Calu3 (cell line): ENCODE data around the gene POLD3. TPM values are rescaled to one million over a fixed set of nuclear protein-coding genes. Genes with fewer than 3 reads are reported as not detected.

Source experiments
- BruUV-seq: library from RNA; stranded (reverse); fragments of 400-500 nt; replicated peaks from 2 replicates; lab custom pipeline; 2021; lab: Mats Ljungman, UMichigan
- CTCF ChIA-PET: fragments of 300-600 bp; sonication (Branson Sonifier 250); formaldehyde crosslinking; loops from one replicate; lab custom pipeline; 2022; ENCODE audit warnings: antibody characterized with exemption; lab: Charles Lee
- DNase-seq: peaks from one replicate; pipeline ENCODE4 v3.0.0; 2022
- H3K27ac Mint-ChIP-seq: one replicate; pipeline ENCODE4 v1.8.0; 2022; ENCODE audit warnings: mixed read lengths; ENCODE audit not compliant: unreplicated experiment
- H3K27me3 Mint-ChIP-seq: one replicate; pipeline ENCODE4 v1.8.0; 2022; ENCODE audit warnings: mixed read lengths; ENCODE audit not compliant: unreplicated experiment
- H3K36me3 Mint-ChIP-seq: one replicate; pipeline ENCODE4 v1.8.0; 2022; ENCODE audit warnings: mild to moderate bottlenecking, moderate library complexity, mixed read lengths; ENCODE audit not compliant: insufficient read depth, unreplicated experiment
- H3K4me1 Mint-ChIP-seq: one replicate; pipeline ENCODE4 v1.8.0; 2022; ENCODE audit warnings: mild to moderate bottlenecking, low read depth, mixed read lengths; ENCODE audit not compliant: unreplicated experiment
- H3K4me3 Mint-ChIP-seq: one replicate; pipeline ENCODE4 v1.8.0; 2022; ENCODE audit warnings: mild to moderate bottlenecking, low read depth, moderate library complexity, mixed read lengths; ENCODE audit not compliant: unreplicated experiment
- H3K9me3 Mint-ChIP-seq: one replicate; pipeline ENCODE4 v1.8.0; 2022; ENCODE audit warnings: low read depth, mixed read lengths; ENCODE audit not compliant: unreplicated experiment
- intact Hi-C: fragments of 100-400 bp; cut with micrococcal nuclease; formaldehyde crosslinking; loops from one replicate; pipeline ENCODE4 v1.10.0; 2022; ENCODE audit not compliant: unreplicated experiment
- total RNA-seq: library from RNA; stranded (reverse); gene quantifications from 2 replicates; pipeline ENCODE4 v1.2.3, GENCODE V29; 2022
- TF ChIP-seq, protein P1 (sequence below): fragments of 200-600 bp; IDR thresholded peaks from one replicate; pipeline ENCODE4 v1.8.0; 2022; ENCODE audit warnings: antibody characterized with exemption; ENCODE audit not compliant: unreplicated experiment

POLD3 gene
- total RNA-seq, 1 experiment from 2014 or later = 25.1 TPM

DNA sequence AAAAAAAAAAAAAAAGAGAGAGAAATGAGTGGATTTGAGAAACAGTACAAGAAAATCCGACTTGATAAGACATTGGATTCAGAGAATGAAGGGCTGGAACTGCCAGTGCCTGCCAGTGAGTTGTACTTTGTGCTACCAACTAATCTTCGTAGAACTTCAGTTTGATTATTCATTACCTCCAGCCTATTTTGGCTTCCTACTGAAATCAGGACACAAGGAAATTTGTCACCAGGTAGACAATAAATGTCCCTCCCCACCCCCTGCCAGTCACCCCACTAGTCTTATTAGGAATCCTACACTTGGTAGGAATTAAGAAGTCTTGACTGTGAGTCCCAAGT, 21.4 kb upstream of the POLD3 start:
- CTCF ChIA-PET = interaction anchor here (0.9 to 4.5 kb wide), 8 partner anchors 22 to 122 kb away, joined by 3 to 64 read pairs (median 9); partner anchors contain the start of gene LIPT2

DNA sequence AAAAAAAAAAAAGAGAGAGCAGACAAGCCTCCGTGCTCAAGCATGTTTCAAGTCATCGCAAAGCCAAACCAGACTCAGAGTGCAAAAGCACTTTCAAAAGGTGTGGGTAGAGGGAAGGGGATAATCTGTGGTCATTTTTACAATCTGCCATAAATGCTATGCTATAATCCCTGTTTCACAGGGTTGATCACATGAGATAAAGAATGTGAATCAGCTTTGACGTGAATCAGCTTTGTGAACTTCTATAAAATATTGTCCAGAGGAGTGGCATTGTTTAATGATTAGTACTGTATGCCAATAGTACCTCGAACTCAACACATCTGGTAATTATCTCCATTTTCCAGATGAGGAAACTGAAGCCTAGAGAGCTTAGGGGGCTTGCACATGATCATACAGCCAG, 20.0 kb upstream of the POLD3 start:
- Mint-ChIP-seq H3K27me3 (no peaks in the 10 kb centered on the region), H3K4me1 (peaks cover 19% of the 10 kb centered on the region), H3K9me3 (no peaks in the 10 kb centered on the region), H3K36me3 (no peaks in the 10 kb centered on the region), H3K4me3 (no peak overlapping the region), H3K27ac (no peak overlapping the region)
- no peak for DNase-seq
- CTCF ChIA-PET = interaction anchor here (2.1 to 4.5 kb wide), 3 partner anchors 79 to 123 kb away, joined by 17 to 64 read pairs (median 20); partner anchors contain the start of gene LIPT2
- BruUV-seq = no TSS peak
- intact Hi-C loops = loop anchor here (10.0 kb wide), 1 partner anchor 318 kb away; no protein-coding TSS in a partner anchor
- TF ChIP-seq, protein P1, sequence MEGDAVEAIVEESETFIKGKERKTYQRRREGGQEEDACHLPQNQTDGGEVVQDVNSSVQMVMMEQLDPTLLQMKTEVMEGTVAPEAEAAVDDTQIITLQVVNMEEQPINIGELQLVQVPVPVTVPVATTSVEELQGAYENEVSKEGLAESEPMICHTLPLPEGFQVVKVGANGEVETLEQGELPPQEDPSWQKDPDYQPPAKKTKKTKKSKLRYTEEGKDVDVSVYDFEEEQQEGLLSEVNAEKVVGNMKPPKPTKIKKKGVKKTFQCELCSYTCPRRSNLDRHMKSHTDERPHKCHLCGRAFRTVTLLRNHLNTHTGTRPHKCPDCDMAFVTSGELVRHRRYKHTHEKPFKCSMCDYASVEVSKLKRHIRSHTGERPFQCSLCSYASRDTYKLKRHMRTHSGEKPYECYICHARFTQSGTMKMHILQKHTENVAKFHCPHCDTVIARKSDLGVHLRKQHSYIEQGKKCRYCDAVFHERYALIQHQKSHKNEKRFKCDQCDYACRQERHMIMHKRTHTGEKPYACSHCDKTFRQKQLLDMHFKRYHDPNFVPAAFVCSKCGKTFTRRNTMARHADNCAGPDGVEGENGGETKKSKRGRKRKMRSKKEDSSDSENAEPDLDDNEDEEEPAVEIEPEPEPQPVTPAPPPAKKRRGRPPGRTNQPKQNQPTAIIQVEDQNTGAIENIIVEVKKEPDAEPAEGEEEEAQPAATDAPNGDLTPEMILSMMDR = no peak

More for the DNA sequence above, 21.4 kb upstream of the POLD3 start:
- Mint-ChIP-seq H3K4me3 (no peak overlapping the region), H3K4me1 (peaks cover 24% of the 10 kb centered on the region), H3K36me3 (no peaks in the 10 kb centered on the region), H3K27ac (no peak overlapping the region), H3K9me3 (no peaks in the 10 kb centered on the region), H3K27me3 (no peaks in the 10 kb centered on the region)
- intact Hi-C loops = loop anchor here (10.0 kb wide), 1 partner anchor 316 kb away; no protein-coding TSS in a partner anchor
- BruUV-seq = no TSS peak
- DNase-seq = no peak
- TF ChIP-seq, protein P1 = no peak

DNA sequence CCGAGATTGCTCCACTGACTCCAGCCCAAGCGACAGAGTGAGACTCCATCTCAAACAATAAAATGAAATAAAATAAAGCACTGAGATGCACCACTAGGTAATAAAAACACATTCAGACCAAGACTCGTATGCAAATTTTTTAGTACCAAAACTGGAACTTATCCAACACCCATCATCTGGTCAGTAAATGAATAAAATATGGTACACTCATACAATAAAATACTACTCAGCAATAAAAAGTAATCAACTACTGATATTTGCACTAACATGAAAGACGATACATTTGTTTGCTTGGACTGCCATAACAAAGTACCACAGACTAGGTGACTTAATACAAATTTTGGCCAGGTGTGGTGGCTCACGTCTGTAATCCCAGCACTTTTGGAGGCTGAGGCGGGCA, 17.8 kb upstream of the POLD3 start:
- Mint-ChIP-seq H3K27me3 (no peaks in the 10 kb centered on the region), H3K9me3 (no peaks in the 10 kb centered on the region), H3K4me3 (no peak overlapping the region), H3K4me1 (peaks cover 8% of the 10 kb centered on the region), H3K27ac (no peak overlapping the region), H3K36me3 (no peaks in the 10 kb centered on the region)
- TF ChIP-seq, protein P1 = no peak
- intact Hi-C loops = loop anchor here (10.0 kb wide), 1 partner anchor 320 kb away; no protein-coding TSS in a partner anchor
- BruUV-seq = no TSS peak
- no peak for DNase-seq
- CTCF ChIA-PET = no interaction called here

DNA sequence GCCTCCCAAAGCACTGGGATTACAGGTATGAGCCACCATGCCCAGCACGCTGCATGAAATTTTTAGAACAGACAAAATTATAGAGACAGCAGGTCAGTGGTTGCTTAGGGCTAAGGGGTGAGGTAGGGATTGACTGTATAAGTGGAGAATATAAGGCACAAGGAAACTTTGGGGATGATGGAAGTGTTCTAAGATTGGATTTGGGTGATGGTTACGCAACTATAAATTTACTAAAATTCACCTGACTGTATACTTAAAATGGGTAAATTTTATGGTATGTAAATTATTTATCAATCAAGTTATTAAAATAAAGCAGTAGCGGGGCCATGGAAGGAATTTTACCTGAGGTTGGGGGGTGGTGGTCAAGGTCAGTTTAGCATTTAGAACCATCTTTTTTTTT, 16.4 kb upstream of the POLD3 start:
- TF ChIP-seq, protein P1 = no peak
- CTCF ChIA-PET = no interaction called here
- H3K27me3 Mint-ChIP-seq = no peaks in the 10 kb centered on the region
- intact Hi-C loops = loop anchor here (10.0 kb wide), 1 partner anchor 321 kb away; no protein-coding TSS in a partner anchor
- H3K36me3 Mint-ChIP-seq = no peaks in the 10 kb centered on the region
- no peak overlapping the region for H3K27ac Mint-ChIP-seq
- no TSS peak for BruUV-seq
- no peaks in the 10 kb centered on the region for H3K9me3 Mint-ChIP-seq
- no peak for DNase-seq
- H3K4me3 Mint-ChIP-seq = no peak overlapping the region
- H3K4me1 Mint-ChIP-seq = peaks cover 1% of the 10 kb centered on the region
